SK-N-MC (cell line): Measurements from ENCODE around the gene AP2S1.

ENCODE experiments used
- EZH2 ChIP-seq: fragments of 200-600 bp; sonication (generic); IDR thresholded peaks from one replicate; pipeline ENCODE4 v1.6.1; 2017; ENCODE audit warnings: antibody characterized with exemption
- POLR2AphosphoS5 ChIP-seq: IDR thresholded peaks from 2 replicates; pipeline ENCODE4 v1.6.1; 2012; ENCODE audit warnings: mild to moderate bottlenecking, low read depth, low read length, borderline replicate concordance

GRCh38 chr19:46868025-46868802 is 17.6 kb upstream of the AP2S1 start:
- TF ChIP-seq EZH2, result no peak
- TF ChIP-seq POLR2AphosphoS5, result no peak
